ENCODE measurements around the gene FGF21.

The FGF21 gene

DNA sequence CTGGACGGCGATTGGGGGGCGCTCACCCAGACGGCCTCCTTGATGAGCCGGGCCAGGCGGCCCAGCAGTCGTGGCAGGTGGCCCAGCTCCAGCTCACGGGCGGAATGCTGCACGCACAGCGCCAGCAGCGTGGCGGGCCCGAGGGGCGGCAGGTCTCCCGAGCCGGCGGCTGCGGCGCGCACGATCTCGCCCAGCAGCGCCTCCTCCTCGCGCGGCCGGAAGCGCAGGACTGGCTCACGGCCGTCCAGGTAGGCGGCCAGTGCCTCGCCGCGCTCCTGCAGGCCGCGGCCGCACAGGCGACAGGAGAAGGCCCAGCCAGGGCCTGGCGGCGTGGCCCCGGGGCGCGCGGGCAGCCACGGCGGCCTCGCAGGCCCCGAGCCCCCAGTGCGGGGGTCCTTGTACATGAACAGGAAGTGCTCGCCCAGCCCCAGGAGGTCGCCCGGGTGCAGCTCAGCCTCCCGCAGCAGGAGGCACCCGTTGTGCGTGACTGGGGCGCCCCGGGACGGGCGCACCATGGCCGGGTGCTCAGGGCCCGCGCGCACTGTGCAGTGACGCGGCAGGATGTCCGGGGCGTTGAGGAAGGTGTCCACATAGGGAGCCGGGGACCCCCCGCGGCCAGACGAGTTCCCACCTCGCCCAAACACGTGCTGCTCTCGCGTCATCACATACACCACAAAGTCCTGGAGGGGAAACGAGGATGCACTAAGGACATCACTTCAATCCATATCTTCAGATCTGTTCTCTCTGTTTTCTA is 26.2 kb upstream of the FGF21 start:
- DNase-seq: no peak

DNA sequence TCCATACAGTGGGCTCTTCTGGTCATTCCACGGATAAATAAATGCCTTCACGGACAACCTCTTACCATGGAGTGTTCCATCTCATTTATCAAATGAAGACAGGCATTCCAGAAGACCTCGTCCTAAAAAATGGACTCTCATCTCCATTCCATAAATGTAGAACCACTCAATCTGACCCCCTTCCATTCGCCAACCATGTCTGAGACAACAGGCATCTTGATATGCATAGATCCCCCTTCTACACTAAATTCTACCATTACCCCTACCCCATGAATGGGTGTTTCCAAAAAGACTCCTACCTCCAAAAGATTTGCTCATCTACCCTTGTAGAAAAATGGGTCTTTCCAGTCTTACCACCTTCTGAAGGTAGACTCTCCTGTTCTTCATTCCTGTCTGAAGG is 23.9 kb upstream of the FGF21 start:
- no peak for DNase-seq

DNA sequence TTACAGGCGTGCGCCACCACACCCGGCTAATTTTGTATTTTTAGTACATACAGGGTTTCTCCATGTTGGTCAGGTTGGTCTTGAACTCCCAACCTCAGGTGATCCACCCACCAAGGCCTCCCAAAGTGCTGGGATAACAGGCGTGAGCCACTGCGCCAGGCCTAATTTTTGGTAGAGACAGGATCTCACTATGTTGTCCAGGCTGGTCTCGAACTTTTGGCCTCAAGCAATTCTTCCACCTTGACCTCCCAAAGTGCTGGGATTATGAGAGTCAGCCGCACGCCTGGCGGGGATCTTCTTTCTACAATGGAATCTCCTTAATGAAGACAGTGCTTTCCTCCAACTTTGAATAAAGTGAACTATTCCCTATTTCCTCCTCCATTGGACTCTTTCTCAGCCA is 20.7 kb upstream of the FGF21 start:
- DNase-seq: no peak

DNA sequence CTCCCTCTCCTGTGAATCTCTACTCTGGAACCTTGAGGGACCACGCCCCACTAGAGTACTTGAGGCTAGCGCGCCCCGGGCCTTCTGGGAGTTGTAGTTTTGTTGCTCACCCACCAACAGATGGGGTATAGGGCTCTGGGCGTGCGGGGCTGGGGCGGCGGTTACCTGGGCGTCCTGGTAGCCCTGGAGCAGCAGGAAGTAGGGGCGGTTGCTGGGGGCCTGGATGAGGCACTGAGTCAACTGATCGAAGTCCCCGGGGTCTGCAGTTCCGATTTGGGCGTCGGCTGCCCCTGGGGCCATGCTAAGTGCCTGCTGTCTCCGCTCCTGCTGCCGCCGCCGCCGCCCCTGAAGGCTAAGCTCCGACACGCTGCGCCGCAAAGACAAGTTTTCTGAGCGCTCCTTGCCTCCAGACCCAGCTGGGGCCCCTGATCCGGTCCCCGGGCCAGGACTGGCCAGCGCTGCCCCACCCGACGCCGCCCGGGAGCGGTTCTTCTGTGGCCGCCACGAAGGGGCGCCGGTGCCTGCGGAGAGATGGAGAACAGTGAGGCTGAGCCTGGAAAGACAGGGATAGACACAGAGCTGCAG is 20.2 kb upstream of the FGF21 start:
- no peak for DNase-seq

DNA sequence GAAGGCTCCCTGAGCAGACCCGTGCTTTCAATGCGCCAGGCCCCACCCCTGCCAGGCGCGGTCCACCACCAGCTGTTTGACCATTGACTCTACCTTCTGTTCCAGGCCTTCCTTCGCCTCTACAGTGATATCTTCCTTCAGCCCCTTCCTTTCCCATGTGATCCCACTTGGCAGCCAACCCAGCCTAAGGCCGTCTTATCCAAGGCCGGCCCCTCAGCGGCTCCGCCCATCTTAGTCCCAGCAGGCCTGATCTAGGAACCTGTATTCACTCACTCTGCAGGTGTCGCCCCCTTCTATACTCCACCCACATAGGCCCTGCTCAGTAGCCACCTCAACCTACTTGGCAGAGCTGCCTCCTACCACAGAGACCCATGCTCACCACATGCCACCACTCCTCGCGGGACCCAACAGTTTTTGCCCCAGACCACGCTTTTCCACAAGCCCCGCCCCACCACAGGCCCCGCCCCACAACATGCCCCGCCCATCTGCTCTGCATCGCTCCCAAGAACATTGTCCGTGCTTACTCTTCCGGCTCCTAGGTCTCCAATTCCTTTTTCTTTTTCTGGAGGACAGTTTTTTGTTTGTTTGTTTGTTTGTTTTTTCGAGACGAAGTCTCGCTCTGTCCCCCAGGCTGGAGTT is 17.8 kb upstream of the FGF21 start:
- DNase-seq: no peak

DNA sequence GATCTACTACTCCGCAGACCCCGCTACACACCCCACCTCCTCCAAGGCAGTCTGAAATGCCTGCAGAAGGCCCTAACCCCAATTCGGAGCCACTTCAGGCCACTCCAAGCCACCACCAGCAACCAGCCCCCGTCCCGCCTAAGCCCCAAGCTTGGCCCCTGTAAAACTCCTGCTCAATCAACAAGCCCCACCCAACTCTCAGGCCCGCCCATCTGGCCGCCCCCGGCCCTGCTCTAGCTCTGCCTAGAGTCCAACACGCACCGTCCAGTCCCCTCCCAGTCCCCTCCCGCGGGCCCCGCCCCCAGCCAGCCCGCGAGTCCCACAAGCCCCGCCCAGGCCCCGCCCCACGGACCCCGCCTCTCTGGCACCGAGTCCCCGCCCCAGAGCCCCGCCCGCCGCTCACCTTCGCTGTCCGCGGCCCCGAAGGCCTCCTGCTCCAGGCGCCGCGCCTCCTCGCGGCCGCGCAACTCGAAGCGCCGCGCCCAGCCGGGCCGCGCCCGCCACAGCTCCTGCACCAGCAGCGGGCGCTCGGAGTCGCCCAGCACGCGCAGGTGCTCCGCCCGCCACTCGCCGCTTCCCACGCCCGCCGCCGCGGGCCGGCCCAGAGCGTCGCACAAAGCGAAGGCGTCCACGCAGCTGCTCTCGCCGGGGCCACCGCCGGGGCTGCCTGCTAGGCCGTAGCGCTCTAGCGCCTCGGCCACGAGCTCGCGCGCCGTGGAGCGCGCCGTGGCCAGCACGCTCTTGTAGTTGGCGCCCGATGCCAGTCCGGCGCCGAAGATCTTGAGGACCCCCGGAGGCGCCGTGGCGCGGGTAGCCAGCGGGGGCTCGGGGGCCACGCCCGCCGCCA is 16.5 kb upstream of the FGF21 start:
- DNase-seq: peak; percentile 92

DNA sequence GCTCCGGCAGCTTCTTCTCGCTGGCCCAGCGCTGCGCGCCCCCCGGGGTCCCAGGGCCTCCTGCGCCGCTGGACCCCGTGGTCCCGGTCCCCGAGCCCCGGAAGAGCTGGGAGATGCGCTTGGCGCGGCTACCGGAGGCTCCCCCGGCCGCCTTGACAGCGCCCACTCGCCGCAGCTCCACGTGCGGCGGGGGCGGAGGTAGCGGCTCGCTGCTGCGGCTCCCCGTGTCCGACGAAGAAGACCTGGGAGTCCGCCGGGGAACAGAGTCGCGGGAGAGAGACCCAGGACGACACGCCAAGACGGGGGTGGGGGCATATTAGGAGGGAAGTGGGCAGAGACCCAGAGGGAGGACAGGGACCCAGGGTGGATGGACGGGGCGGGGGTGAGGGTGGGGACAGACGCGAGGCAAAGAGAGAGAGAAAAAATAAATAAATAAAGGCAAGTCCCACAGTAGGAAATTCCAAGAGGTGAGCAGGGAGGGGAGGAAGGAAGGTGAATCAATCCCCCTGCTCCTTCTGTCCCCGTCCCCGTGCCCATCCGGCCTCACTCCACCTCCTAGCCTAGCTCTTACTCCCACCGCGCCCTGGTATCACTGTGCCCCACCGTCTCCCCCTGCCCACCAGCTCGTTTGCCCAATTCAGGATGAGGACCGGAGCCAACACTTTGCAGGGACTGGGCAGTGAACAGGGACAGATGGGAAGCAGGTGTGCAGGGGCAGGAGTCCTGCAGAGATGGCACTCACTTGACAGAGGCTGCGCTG is 15.7 kb upstream of the FGF21 start:
- DNase-seq: no peak

DNA sequence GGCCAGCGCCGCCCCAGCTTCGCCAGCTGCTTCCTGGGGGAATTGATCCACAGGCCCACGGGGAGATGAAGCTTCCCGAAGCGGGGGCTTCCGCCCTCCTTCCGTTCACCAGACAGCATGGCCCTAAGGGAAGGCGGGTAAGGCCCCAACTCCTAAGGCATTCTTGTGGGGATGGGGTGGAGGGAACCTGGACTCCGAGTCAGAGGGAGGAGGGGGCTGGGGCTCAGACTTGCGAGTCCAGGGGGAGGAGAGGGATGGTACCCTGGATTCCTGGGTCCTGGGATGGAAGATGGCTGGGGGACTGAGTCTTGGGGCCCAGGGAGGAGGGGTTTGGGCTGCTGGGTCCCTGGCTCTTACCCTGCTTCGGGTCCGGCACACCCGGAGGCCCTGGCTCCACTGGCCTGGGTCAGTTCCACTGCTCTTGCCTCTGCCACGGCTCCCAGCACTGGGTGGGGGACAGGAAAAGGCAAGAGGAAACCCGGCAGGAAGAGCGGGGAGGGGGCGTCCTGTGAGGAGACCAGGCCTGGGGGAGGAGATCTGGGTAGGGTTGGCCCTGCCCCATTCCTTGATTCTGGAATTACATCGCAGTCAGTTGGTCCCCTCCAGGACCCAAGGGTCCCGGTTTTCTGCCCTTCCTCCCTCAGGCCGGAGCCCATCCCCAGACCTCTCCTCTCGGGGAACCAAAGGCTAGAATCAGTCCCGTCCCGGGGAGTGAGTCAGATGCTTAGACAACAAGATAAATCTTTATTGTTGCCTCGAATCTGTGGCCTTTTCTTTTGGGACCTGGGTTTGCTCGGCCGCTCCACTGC is 15.0 kb upstream of the FGF21 start, which contains the start of gene RASIP1:
RASIP1 (minus strand) TSS at position 447 of the 809 bp plus-strand sequence; CDS start at position 119, 328 bp downstream.
- DNase-seq: no peak

DNA sequence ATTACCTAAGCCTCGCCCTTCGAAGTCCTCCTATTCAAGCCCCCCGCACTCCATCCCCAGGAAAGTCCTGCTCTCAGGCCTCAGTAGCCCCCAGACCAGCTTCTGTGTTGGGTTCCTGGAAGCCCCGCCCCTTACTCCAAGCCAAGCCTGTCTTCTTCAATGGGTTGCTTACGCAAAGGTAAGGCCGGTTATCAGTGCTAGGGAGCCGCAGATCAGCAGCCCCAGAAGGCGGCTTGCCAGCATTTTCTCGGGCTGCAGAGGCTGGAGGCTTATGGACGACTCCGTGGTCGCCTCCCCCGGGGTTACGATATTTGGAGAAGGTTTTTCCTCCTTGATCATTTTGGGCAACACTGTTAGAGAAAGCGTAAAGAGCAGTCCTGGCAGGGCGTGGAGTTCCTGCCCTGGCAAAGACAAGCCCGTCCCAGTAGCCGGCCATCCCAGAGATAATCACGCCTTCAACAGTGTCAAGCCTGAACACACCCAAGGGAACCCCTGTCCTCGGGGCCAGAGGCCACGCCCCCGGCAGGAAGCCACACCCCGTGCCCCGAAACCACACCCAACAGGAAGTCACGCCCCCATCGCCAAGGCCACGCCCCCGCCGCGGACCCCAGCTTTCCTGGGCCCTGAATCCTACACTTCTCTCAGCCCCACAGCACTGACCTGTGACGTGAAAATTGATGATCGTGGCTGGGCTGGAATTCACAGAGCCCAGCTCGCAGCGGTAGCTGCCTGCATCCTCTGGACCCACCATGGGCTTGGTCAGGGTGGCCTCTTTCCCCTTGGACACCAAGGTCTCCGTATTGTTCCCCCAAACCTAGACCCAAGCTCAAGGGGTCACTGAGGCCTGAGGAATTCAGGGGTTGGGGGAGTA is 14.0 kb upstream of the FGF21 start:
- DNase-seq: peak; percentile 48

DNA sequence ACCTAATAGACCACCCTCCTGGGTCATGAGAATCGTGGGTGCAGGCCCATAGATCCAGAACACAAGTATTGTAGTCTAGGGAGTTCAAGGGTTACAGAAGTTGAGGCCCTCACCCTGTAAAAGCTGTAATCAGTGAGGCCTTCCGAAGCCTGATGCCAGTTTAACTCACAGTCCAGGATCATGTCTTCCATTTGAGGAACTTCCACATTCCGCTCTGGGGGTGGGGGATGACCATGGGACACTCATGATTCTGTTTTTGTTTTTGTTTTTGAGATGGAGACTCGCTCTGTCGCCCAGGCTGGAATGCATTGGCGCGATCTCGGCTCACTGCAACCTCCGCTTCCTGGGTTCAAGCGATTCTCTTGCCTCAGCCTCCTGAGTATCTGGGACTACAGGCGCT is 13.2 kb upstream of the FGF21 start:
- DNase-seq: no peak

DNA sequence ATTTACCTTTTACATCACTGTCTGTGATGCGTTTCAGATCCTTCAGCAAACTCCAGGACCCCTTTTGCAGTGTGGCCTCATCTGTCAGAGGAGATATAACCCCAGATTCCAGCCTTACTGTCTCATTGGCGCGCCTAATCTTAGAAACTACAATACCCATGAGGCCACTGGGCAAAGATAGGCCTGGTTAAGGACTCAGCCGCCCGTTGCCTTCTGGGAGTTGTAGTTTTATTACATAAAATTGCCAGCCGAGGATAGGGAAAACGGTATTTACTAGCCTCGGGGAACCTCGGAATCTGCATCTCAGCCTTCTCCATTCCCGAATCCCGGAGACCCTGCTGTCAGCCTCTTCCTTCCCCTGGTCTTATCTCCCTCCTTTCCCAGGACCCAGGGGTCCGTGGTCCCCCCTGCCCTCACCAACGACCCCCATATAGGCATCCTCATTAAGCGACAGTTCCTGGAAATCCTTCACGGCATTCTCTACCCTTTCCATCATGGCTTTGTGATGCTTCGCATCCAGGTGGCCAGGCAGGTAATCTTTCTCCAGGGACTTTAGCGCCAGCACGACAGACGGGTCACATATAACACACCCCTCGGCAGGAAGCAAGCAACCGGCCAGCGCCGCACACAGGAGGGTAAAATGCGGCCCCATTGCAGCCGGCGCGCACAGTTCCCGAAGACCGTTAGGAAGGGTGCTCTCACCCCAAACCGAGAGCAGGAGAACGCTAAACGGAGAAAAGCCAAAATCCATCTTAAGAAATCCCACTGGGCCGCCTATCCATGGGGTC is 9.9 kb upstream of the FGF21 start:
- DNase-seq: peak; percentile 60

DNA sequence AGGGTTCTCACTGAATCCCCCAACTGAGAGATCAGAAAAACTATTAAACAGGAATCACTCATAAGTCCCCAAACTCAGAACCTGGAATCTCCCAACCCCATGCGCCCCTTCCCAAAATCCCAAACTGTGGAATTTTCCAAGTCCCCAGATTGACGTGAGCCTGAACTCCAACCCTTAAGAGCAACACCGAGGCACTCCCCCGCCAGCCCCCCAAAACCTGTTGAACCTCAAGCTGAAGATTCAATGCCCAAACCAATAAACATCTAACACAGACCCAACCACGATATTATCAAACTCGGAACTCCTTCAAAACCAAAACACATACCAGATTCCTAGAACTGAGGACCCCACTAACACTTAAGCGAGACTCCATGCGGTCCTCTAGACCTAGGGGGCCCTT is 9.2 kb upstream of the FGF21 start:
- DNase-seq: no peak

DNA sequence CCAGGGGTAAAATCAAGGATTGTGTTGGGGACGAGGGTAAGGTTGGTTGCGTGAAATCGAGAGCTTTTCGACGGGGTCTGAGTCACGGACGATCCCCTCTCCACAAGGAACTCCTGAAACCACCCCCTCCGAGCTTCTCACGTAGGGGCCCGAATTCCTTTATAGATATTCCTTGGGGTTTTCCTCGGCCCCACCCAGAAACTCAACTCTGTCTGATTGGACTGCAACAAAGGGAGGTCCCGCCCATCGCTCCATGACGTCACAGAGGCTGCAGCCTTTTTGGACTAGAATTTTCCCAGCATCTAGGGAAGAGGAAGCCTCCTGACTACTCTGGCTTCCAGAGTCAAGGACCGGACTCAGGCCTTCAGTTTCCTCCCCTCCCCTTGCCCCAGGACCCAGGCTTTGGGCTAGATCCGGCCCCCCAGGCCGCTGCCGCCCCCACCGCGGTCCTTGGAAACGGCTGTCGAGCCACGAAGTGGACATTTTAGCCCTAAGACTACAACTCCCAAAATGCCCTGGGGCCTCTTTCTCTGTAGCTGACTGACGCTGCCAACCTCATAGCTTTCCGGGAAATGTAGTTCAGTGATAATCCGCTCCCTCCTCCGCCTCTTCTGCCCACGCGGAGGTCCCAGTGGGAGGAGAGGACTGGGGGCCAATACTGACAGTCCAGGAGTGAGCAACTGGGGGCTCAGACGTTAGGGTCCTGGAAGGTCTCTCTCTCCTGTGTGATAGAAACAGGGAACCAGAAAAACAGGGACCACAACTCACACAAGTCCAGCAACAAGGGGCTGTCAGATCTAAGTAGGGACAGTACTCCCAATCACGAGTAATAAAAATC is 8.4 kb upstream of the FGF21 start, which contains the start of gene IZUMO1:
IZUMO1 (minus strand) TSS at position 172 of the 838 bp plus-strand sequence. CDS start 1,050 bp downstream, outside the sequence.
- DNase-seq: peak; percentile 60

DNA sequence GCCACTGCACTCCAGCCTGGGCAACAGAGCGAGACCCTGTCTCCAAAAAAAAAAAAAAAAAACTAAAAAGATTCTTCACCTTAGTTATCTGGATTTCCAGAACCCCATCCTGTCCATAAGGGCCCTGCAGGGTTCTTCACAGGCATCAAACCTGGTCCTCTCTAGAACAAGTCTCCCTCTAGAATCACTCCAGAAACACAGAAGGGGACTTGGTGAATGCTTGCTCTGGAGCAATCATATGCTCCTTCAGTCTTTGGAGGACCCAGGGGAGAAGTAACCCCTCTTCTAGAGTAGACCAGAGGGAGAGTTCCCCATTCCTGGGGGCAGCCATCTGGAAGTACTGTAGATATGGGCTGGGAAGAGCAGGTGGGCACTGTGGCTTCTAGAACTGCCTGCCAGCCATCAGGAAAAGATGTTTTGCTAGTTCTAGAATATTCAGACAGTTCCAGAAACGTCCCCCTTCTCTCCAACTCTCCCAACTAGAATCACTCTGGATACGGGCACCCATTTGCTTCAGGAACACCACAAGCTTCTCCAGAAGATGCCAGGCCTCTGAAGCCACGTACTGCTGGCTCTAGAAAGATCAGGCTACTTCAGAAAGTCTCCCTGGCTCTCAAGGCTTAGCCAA is 5.6 kb upstream of the FGF21 start:
- no peak for DNase-seq

DNA sequence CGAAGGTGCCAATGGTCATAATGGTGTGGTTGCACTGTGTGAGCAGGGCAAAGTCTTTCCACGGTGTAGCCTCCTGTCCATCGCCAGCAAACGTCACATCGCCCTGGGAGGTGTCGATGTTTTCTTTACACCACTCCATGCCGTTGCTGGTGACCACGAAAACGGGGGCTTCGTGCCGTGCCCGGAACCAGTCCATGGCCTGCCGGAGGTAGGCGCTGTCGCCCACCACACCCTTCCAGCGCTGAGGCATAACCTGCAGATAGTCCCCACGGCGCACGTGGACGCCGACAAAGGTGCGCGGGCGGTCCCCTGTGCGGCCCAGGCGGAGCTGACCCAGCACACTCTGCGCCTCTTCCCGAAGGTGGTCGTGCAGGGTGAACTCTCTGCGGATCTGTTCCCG is 5.0 kb upstream of the FGF21 start:
- no peak for DNase-seq

DNA sequence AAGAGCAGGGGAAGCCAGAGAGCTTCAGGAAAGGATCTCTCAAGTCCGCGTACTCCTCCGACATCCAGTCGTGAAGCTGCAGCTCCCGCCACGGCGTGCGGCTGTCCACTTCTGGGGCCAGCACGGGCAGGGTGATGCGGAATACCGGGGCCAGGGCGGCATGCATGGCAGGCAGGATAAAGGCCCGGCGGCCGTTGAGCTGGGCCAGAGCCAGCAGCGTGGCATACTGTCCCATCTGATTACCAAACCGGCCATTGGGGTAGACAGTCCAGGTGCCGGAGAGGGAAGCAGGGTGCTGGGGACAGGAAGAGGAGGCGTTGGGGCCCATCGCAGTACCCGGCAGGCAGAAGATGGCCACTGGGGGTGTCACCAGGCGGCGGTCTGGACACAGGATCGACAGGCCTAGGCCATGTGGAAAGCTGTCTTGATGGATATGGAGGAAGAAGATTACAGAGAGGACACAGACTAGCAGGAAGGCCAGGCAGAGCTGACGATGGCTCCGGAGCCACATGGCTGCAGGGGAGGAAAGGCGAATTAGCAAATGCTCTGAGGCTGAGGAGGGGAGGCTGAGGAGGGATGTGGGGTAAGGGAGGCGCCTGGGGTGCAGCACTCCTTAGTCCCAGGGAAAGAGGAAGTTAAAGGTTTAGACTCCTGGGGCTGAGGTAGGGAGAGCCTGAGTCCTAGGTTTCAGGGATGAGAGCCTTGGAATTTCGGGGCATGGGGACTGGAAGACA is 4.4 kb upstream of the FGF21 start:
- DNase-seq: no peak

DNA sequence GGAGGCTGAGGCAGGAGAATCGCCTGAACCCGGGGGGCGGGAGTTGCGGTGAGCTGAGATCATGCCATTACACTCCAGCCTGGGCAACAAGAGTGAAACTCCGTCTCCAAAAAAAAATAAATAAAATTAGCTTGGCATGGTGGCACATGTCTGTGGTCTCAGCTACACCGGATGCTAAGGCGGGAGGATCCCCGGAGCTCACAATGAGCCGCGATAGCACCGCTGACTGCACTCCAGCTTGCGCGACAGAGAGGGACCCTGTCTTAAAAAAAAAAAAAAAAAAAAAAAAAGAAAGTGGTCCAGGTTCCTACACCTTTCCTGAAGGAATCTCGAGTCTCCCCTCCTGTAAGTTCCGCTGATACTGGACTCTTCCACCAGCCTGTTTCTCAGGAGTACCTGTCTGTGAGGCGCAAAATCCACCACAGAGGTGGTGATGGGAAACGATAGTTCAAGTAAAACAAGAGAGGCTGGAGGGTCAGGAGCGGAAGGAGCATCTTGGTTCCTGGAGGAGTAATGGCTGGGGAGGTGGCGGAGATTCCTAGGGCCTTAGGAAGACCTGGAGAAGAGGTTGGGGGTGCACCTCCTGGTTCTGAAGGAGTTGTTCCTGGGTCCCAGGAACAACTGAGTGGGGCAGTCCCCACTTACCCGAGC is 3.4 kb upstream of the FGF21 start:
- DNase-seq: no peak

Data from stimulated activated CD4-positive, alpha-beta T cell treated with anti-CD3 and anti-CD28 coated beads, Interleukin-1b, Interleukin-23, amount 100 ng/mL, for 48 hours (primary cell).